GM19438 (cell line): Measurements from ENCODE around the gene DUSP11.
"Not testable (repeated sequence)": the region's sequence is repeated elsewhere in the genome, so short reads cannot be mapped to it uniquely, and the experiment has no call there.

Experiments
- ATAC-seq: cut with Tn5 transposase; IDR thresholded peaks from one replicate; pipeline ENCODE4 v1.9.1; 2021; ENCODE audit warnings: low read depth; ENCODE audit not compliant: unreplicated experiment

Gene DUSP11

GRCh38 chr2:73718851-73719621, 60.9 kb downstream of the DUSP11 start:
- ATAC-seq, result no peak

GRCh38 chr2:73718421-73718820, 61.5 kb downstream of the DUSP11 start:
- ATAC-seq, result no peak

DNA sequence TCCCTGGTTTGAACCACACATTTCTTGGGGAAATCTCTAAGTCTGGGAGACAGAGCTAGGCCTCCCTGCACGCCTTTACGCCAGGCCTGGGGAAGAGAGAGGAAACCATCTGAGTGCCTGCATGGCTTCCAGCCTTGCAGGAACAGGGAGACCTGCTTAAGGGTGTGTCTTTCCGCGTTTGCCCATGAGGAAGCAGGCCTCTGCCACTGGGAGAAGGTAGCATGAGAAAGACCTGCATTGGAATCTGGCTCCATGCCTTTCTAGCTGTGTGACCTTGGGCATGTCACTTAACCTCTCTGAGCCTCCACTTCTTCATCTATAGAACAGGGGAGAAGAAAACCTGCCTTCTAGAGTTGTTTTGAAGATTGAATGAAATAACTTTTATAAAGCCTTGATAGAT, 62.2 kb downstream of the DUSP11 start:
- ATAC-seq, result not testable (repeated sequence)

DNA sequence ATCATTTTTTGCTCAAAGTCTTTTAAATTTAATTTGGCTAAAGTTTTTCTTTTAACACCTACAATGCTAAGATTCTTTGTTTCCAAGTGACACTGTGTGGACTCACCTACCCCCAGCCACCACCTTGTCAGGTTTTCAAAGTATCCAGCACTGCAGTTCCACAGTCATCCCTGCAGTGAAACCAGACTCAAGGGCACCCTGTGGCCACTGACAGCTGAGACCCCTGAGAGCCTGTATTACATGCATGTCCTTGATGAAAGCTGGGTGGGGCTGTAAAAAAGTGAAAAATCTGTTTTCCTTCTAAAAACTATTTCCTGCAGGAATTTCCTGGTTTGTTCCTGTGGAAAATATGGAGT, 62.7 kb downstream of the DUSP11 start:
- no peak for ATAC-seq

DNA sequence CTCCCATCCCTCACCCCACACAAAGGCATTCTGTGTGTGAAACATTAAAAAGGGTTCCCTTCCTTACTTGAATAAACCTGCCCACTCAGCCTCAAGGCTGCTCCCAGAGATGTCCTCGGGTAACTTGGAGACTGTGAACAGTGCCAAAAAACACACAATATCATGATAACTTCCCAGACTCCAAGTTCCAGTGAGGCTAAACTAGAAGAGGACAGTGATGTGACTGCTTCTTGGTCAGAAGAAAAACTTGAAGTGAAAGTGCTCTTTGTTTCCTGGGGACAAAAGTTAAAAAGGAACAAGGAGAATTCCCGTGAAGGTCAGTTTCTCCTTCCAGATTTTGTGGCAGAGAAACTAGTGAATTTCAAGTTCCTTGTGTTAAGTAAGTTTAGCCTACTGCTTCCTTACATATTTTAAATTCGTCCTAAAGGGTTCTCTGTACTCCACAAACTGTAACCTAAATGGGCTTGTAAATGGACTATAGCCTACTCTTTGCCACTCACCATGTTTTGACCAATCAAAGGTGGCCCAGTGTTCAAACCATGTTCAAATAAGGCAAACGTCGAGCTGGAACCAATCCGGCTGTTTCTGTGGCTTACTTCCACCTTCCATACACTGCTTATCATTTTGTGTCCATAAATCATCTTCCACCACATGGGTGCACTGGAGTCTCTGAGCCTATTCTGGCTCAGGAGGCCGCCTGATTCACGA, 63.2 kb downstream of the DUSP11 start:
- no peak for ATAC-seq

GRCh38 chr2:73714091-73714490, 65.8 kb downstream of the DUSP11 start:
- no peak for ATAC-seq
